ENCODE measurements around the gene ZMYND11. TPM values are rescaled to one million over a fixed set of nuclear protein-coding genes. Genes with fewer than 3 reads are reported as not detected.

Gene ZMYND11
- total and polyA plus RNA-seq, 11 donors = 22.7 to 96.6 (median 73.3) TPM

DNA sequence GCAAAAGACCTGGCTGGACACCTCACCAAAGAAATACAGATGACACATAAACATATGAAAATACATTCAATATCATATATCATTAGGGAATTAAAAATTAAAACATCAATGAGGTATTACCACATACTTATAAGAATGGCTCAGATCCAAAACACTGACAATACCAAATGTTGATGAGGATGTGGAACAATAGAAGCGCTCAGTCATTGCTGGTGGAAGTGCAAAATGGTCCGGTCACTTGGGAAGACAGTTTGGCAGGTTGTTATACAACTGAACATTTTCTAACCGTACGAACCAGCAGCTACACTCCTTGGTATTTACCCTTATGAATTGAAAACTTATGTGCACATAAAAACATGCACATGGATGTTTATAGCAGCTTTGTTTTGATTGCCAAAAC is 38.5 kb downstream of the ZMYND11 start:
- H3K27ac ChIP-seq = no peak overlapping the region
- H3K36me3 ChIP-seq = no peaks in the 10 kb centered on the region
- peaks cover 0 to 13% (median 0%) of the 10 kb centered on the region in 12 donors for H3K9me3 ChIP-seq
- peaks cover 0 to 7% (median 0%) of the 10 kb centered on the region in 12 donors for H3K4me1 ChIP-seq
- 67 to 76% (median 72%) methylated on average over 4 of the region's 4 CpGs for WGBS, 4 donors
- no peak for DNase-seq
- no peaks in the 10 kb centered on the region for H3K27me3 ChIP-seq
- H3K4me3 ChIP-seq = no peak overlapping the region
- TF ChIP-seq POLR2A (IDR thresholded peaks at IDR 0.05) = no peak
- TF ChIP-seq, protein P1, sequence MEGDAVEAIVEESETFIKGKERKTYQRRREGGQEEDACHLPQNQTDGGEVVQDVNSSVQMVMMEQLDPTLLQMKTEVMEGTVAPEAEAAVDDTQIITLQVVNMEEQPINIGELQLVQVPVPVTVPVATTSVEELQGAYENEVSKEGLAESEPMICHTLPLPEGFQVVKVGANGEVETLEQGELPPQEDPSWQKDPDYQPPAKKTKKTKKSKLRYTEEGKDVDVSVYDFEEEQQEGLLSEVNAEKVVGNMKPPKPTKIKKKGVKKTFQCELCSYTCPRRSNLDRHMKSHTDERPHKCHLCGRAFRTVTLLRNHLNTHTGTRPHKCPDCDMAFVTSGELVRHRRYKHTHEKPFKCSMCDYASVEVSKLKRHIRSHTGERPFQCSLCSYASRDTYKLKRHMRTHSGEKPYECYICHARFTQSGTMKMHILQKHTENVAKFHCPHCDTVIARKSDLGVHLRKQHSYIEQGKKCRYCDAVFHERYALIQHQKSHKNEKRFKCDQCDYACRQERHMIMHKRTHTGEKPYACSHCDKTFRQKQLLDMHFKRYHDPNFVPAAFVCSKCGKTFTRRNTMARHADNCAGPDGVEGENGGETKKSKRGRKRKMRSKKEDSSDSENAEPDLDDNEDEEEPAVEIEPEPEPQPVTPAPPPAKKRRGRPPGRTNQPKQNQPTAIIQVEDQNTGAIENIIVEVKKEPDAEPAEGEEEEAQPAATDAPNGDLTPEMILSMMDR (IDR thresholded peaks at IDR 0.05) = no peak
- intact Hi-C loops (cut with DNase I) = no loop called here
- ATAC-seq = no peak

DNA sequence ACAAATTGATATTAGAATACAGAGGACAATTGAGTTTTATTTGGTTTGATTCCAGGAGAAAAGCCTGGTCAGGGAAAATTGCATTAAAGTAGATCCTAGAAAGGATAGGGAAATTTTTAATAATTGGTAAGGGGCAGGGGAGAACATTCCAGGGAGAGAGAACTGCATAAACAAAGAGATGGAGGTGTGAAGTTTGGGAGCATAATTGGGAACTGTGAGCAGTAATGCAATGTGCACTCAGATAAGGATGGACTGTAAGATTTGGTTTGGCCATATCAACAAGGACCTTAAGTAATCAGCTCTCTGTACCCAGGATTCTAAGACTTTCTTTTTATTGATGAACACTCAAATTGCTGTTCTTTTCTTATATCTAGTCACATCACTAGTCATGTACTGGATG is 41.4 kb downstream of the ZMYND11 start:
- TF ChIP-seq, protein P1 (IDR thresholded peaks at IDR 0.05) = no peak
- TF ChIP-seq POLR2A (IDR thresholded peaks at IDR 0.05) = no peak
- Histone ChIP-seq H3K4me3 (no peak overlapping the region), H3K36me3 (peaks cover 0 to 20% (median 17%) of the 10 kb centered on the region in 9 donors), H3K27me3 (no peaks in the 10 kb centered on the region), H3K9me3 (peaks cover 0 to 12% (median 0%) of the 10 kb centered on the region in 12 donors), H3K27ac (no peak overlapping the region), H3K4me1 (peaks cover 0 to 13% (median 0%) of the 10 kb centered on the region in 12 donors)
- DNase-seq (no peak), ATAC-seq (no peak)
- intact Hi-C loops (cut with DNase I) = no loop called here

DNA sequence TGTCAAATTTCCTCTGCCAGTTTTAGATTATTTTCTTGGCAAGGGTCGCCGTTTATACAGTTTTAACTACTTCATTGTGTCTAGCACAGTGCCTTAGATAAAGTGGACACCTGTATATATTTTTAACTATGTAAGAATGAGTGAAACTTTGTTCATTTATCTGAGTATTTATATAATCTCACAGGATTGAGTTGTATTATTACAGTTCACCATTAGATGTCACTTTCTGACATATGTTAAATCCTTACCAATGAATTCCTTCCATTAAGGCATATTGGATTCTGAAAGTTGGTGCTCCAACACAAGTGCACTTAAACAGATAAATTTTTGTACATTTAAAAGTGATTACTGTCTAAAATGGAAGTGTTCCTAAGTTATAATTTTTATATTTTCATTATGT is 43.0 kb downstream of the ZMYND11 start:
- Histone ChIP-seq H3K27ac (no peak overlapping the region), H3K36me3 (peaks cover 0 to 34% (median 28%) of the 10 kb centered on the region in 9 donors), H3K27me3 (no peaks in the 10 kb centered on the region), H3K4me3 (no peak overlapping the region), H3K4me1 (peaks cover 0 to 13% (median 0%) of the 10 kb centered on the region in 12 donors), H3K9me3 (no peaks in the 10 kb centered on the region)
- intact Hi-C loops (cut with DNase I) = no loop called here
- DNase-seq (no peak), ATAC-seq (no peak)
- WGBS, 4 donors = 21 to 33% (median 27%) methylated on average over 2 of the region's 2 CpGs
- TF ChIP-seq, protein P1 (IDR thresholded peaks at IDR 0.05) = peak in 10 of 12 donors; percentile 20 to 56 (median 37)
- no peak for TF ChIP-seq POLR2A (IDR thresholded peaks at IDR 0.05)

DNA sequence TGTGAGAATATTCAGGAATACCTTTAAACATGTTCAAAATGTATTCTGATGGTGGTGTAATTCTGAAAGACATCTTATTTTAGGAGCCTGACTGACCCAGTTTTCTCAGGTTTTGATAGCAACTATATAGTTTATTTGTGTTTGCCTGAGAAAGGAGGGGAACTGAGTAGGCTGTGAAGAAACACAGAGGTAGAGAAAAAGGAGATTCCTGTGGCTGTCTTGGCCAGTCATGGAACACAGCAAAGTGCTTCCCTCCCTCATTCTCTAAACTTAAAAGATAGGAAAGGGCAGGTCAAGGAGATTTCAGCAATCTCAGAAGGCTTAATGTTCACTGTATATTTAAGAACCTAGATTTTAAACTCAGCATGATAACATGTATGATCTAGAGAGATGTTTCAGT is 43.5 kb downstream of the ZMYND11 start:
- no peak for TF ChIP-seq POLR2A (IDR thresholded peaks at IDR 0.05)
- TF ChIP-seq, protein P1 (IDR thresholded peaks at IDR 0.05) = no peak

More for the DNA sequence above, 43.5 kb downstream of the ZMYND11 start:
- H3K27me3 ChIP-seq = no peaks in the 10 kb centered on the region
- peaks cover 0 to 13% (median 0%) of the 10 kb centered on the region in 12 donors for H3K4me1 ChIP-seq
- H3K9me3 ChIP-seq = peaks cover 0 to 5% (median 0%) of the 10 kb centered on the region in 12 donors
- no peak overlapping the region for H3K27ac ChIP-seq
- ATAC-seq (no peak), DNase-seq (no peak)
- H3K4me3 ChIP-seq = no peak overlapping the region
- H3K36me3 ChIP-seq = peaks cover 0 to 39% (median 33%) of the 10 kb centered on the region in 9 donors
- intact Hi-C loops (cut with DNase I) = no loop called here
